RWPE2 (cell line): ENCODE data around the gene DST.

ENCODE experiments used
- ATAC-seq: fragments of 200-7000 bp; cut with Tn5 transposase; 3 replicates; pipeline ENCODE4 v1.9.1; 2021; ENCODE audit warnings: low read depth
- DNase-seq: peaks from one replicate; pipeline ENCODE4 v3.0.0-alpha.2; 2020; ENCODE audit warnings: low spot score
- H3K27ac ChIP-seq: fragments of 450-650 bp; 2 replicates; pipeline ENCODE4 v1.5.1; 2017; ENCODE audit warnings: mild to moderate bottlenecking; ENCODE audit not compliant: poor library complexity, severe bottlenecking
- H3K27me3 ChIP-seq: fragments of 250-450 bp; sonication (Bioruptor Pico); 2 replicates; pipeline ENCODE4 v1.5.1; 2021; ENCODE audit warnings: mild to moderate bottlenecking, moderate library complexity; ENCODE audit not compliant: insufficient read depth, poor library complexity, severe bottlenecking
- H3K36me3 ChIP-seq: fragments of 250-450 bp; sonication (Bioruptor Pico); 2 replicates; pipeline ENCODE4 v1.5.1; 2020; ENCODE audit warnings: low read depth, mild to moderate bottlenecking, moderate library complexity
- H3K4me1 ChIP-seq: fragments of 250-450 bp; sonication (Bioruptor Pico); 2 replicates; pipeline ENCODE4 v1.5.1; 2021; ENCODE audit warnings: mild to moderate bottlenecking, moderate library complexity; ENCODE audit not compliant: insufficient read depth, poor library complexity, severe bottlenecking
- H3K4me3 ChIP-seq: fragments of 250-450 bp; sonication (Bioruptor Pico); 2 replicates; pipeline ENCODE4 v1.5.1; 2021; ENCODE audit warnings: mild to moderate bottlenecking, moderate library complexity; ENCODE audit not compliant: severe bottlenecking
- H3K9me3 ChIP-seq: fragments of 250-450 bp; sonication (Bioruptor Pico); 2 replicates; pipeline ENCODE4 v1.5.1; 2021; ENCODE audit warnings: mild to moderate bottlenecking, moderate library complexity; ENCODE audit not compliant: severe bottlenecking
- CTCF ChIP-seq: fragments of 450-650 bp; IDR thresholded peaks from one replicate; pipeline ENCODE4 v1.5.1; 2017; ENCODE audit warnings: mild to moderate bottlenecking, moderate library complexity; ENCODE audit not compliant: poor library complexity, severe bottlenecking

The DST gene

GRCh38 chr6:56480246-56480645 lies 162.4 kb downstream of the DST start:
- Histone ChIP-seq H3K27me3 (no peaks in the 10 kb centered on the region), H3K4me3 (no peak overlapping the region), H3K36me3 (peaks cover 82% of the 10 kb centered on the region), H3K9me3 (peaks cover 3% of the 10 kb centered on the region), H3K4me1 (peaks cover 13% of the 10 kb centered on the region), H3K27ac (no peak overlapping the region)
- DNase-seq (no peak), ATAC-seq (no peak)
- TF ChIP-seq CTCF = no peak

GRCh38 chr6:56479381-56479780 lies 163.3 kb downstream of the DST start:
- DNase-seq (no peak), ATAC-seq (no peak)
- TF ChIP-seq CTCF = no peak
- Histone ChIP-seq H3K4me3 (no peak overlapping the region), H3K9me3 (peaks cover 3% of the 10 kb centered on the region), H3K36me3 (peaks cover 78% of the 10 kb centered on the region), H3K4me1 (peaks cover 5% of the 10 kb centered on the region), H3K27me3 (no peaks in the 10 kb centered on the region), H3K27ac (no peak overlapping the region)

GRCh38 chr6:56478202-56478601 lies 164.5 kb downstream of the DST start:
- H3K4me3 ChIP-seq = no peak overlapping the region
- H3K27ac ChIP-seq = no peak overlapping the region
- peaks cover 82% of the 10 kb centered on the region for H3K36me3 ChIP-seq
- no peaks in the 10 kb centered on the region for H3K27me3 ChIP-seq
- TF ChIP-seq CTCF = no peak
- H3K9me3 ChIP-seq = peaks cover 3% of the 10 kb centered on the region
- ATAC-seq (no peak), DNase-seq (no peak)
- no peaks in the 10 kb centered on the region for H3K4me1 ChIP-seq

GRCh38 chr6:56477241-56477640 lies 165.4 kb downstream of the DST start:
- no peaks in the 10 kb centered on the region for H3K27me3 ChIP-seq
- H3K36me3 ChIP-seq = peaks cover 82% of the 10 kb centered on the region
- no peak overlapping the region for H3K4me3 ChIP-seq
- no peaks in the 10 kb centered on the region for H3K4me1 ChIP-seq
- TF ChIP-seq CTCF = no peak
- peaks cover 3% of the 10 kb centered on the region for H3K9me3 ChIP-seq
- no peak for DNase-seq
- no peak for ATAC-seq
- H3K27ac ChIP-seq = no peak overlapping the region

GRCh38 chr6:56475736-56476457 lies 166.8 kb downstream of the DST start:
- TF ChIP-seq CTCF = no peak
- ATAC-seq (no peak), DNase-seq (no peak)
- Histone ChIP-seq H3K36me3 (peaks cover 89% of the 10 kb centered on the region), H3K27ac (no peak overlapping the region), H3K9me3 (peaks cover 3% of the 10 kb centered on the region), H3K4me3 (no peak overlapping the region), H3K4me1 (no peaks in the 10 kb centered on the region), H3K27me3 (no peaks in the 10 kb centered on the region)
